ENCODE results near the gene PAPPA2. TPM values are rescaled to one million over a fixed set of nuclear protein-coding genes. Genes with fewer than 3 reads are reported as not detected.

The PAPPA2 gene
- total and polyA plus RNA-seq, 7 donors = 0.05 to 1.1 (median 0.06) TPM; not detected in 2

DNA sequence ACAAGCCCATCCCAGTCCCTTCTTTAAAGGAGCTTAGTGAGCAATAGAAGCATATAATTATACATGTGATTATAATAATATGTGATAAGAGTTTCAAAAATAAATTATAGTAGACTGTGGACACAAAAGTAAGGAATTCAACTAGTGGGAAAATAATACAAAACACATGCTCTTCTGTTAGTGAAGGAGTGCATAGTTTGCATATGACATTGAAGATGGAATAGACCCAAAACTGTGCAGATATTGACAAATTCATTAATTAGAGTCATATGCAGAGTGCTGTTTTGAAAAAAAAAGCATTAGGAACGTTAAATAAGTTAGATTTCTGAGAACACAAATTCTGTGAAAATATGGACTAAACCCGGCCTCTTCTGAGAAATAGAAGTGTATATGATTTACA, 422.8 kb downstream of the PAPPA2 start:
- Histone ChIP-seq H3K27ac (no peak overlapping the region), H3K9me3 (no peaks in the 10 kb centered on the region), H3K4me3 (no peak overlapping the region), H3K4me1 (no peaks in the 10 kb centered on the region), H3K27me3 (ENCODE audit: insufficient read depth in 3 of 3, low read length in 2 of 3) (no peaks in the 10 kb centered on the region), H3K36me3 (ENCODE audit: insufficient read depth in 1 of 2, low read depth in 1 of 2) (no peaks in the 10 kb centered on the region)
- DNase-seq = no peak
- ATAC-seq = no peak
- 63 to 85% (median 81%) methylated on average over 2 of the region's 2 CpGs for WGBS, 3 donors
- intact Hi-C loops (cut with DNase I) = loop anchor here in 1 of 2 donors (10.0 kb wide), 1 partner anchor 511 kb away; no protein-coding TSS in a partner anchor
- TF ChIP-seq, protein P1, sequence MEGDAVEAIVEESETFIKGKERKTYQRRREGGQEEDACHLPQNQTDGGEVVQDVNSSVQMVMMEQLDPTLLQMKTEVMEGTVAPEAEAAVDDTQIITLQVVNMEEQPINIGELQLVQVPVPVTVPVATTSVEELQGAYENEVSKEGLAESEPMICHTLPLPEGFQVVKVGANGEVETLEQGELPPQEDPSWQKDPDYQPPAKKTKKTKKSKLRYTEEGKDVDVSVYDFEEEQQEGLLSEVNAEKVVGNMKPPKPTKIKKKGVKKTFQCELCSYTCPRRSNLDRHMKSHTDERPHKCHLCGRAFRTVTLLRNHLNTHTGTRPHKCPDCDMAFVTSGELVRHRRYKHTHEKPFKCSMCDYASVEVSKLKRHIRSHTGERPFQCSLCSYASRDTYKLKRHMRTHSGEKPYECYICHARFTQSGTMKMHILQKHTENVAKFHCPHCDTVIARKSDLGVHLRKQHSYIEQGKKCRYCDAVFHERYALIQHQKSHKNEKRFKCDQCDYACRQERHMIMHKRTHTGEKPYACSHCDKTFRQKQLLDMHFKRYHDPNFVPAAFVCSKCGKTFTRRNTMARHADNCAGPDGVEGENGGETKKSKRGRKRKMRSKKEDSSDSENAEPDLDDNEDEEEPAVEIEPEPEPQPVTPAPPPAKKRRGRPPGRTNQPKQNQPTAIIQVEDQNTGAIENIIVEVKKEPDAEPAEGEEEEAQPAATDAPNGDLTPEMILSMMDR (IDR thresholded peaks at IDR 0.05) = no peak

DNA sequence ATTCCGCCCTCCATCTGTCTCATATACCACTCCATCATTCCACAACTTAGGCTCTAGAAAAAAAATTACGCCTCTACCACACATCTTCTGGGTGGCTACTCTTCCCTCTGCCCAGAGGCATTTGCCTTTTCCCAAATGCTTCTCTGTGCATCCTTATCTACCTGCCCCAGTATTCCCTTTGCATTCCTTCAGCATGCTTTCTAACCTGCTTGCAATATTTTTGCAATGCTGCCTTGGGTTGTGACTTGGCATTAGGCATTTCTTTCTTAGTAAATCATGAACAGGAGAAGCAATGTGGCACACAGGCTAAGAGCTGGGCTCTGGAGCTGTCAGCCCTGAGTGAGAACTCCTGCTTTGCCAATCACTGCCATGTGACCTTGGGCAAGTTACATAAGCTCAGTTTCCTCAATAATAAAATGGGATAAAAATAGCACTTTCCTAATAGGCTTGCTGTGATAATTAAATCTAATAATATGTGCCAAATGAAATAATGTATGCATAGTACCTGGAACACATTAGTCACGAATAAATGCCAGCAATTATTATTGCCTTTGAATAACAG, 425.6 kb downstream of the PAPPA2 start:
- intact Hi-C loops (cut with DNase I) = loop anchor here in 1 of 2 donors (10.0 kb wide), 1 partner anchor 514 kb away; no protein-coding TSS in a partner anchor
- Histone ChIP-seq H3K4me1 (no peaks in the 10 kb centered on the region), H3K27me3 (ENCODE audit: insufficient read depth in 3 of 3, low read length in 2 of 3) (no peaks in the 10 kb centered on the region), H3K9me3 (no peaks in the 10 kb centered on the region), H3K27ac (no peak overlapping the region), H3K36me3 (ENCODE audit: insufficient read depth in 1 of 2, low read depth in 1 of 2) (no peaks in the 10 kb centered on the region), H3K4me3 (no peak overlapping the region)
- no peak for ATAC-seq
- no peak for DNase-seq
- WGBS, 3 donors = 80 to 88% (median 84%) methylated on average over 3 of the region's 3 CpGs
- TF ChIP-seq, protein P1 (IDR thresholded peaks at IDR 0.05) = no peak

DNA sequence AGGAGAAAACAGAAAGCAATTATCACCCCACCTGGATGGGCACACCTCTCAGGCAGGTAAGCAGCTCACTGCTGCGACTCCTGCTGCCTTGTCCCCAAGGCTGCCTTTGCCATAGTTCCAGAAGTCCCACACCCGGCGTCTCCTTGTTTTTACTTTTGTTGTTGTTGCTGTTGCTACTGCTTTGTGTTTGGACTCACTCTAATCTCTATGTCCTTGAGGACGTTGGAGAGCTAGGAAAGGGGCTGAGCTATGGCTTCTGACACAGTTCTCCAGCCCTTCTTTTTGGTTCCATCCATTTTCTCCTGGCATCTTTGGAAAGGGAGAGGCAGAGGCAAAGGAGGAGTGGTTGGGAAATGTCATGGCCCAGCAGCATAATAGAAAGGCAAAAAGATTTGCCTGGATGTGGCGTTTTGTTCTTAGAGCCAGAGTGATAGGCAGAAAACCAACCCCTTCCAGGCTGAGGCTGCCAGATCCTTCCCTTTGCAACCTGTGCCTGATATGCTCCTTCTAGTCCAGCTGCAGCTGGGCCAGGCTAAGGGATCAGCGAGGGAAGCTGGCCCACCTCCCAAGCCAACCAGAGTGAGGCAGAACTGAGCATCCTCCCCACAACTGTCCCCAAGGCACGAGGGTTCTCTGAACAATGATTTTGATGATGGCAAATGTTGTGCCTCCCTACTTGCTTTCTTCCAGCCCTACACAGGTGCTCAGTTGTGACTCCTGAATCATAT, 430.8 kb downstream of the PAPPA2 start:
- Histone ChIP-seq H3K4me3 (no peak overlapping the region), H3K27me3 (ENCODE audit: insufficient read depth in 3 of 3, low read length in 2 of 3) (peaks cover 0 to 6% (median 0%) of the 10 kb centered on the region in 3 donors), H3K9me3 (no peaks in the 10 kb centered on the region), H3K4me1 (peaks cover 4% of the 10 kb centered on the region), H3K27ac (no peak overlapping the region), H3K36me3 (ENCODE audit: insufficient read depth in 1 of 2, low read depth in 1 of 2) (no peaks in the 10 kb centered on the region)
- TF ChIP-seq, protein P1 (IDR thresholded peaks at IDR 0.05) = no peak
- 59 to 66% (median 64%) methylated on average over 7 of the region's 7 CpGs for WGBS, 3 donors
- no peak for DNase-seq
- intact Hi-C loops (cut with DNase I) = loop anchor here in 1 of 2 donors (2.0 to 10.0 kb wide), 2 partner anchors 891 to 1053 kb away; no protein-coding TSS in a partner anchor
- ATAC-seq = no peak

DNA sequence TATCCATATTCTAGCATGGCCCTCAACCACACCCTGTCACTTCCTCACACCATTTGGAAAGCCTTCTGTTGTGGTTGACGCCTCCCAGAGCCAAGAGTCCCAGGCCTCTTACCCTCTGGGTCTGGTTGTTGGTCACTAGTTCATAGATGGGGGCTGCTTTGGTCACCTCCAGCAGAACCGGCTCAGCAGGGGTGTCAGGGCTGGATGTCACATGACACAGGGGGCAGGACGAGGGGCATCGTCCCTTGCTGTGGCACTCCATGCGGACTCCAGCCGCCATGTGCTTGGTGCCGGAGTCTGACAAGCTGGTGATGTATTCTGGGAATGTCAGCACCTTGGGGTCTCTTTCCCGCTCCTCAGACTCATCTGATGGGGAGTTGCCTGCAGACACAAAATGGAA, 431.5 kb downstream of the PAPPA2 start:
- Histone ChIP-seq H3K27me3 (ENCODE audit: insufficient read depth in 3 of 3, low read length in 2 of 3) (peaks cover 0 to 6% (median 0%) of the 10 kb centered on the region in 3 donors), H3K27ac (no peak overlapping the region), H3K4me1 (peaks cover 4% of the 10 kb centered on the region), H3K9me3 (no peaks in the 10 kb centered on the region), H3K4me3 (no peak overlapping the region), H3K36me3 (ENCODE audit: insufficient read depth in 1 of 2, low read depth in 1 of 2) (no peaks in the 10 kb centered on the region)
- DNase-seq = no peak
- WGBS, 3 donors = 83 to 92% (median 85%) methylated on average over 8 of the region's 8 CpGs
- no peak for ATAC-seq
- intact Hi-C loops (cut with DNase I) = loop anchor here in 1 of 2 donors (2.0 to 10.0 kb wide), 2 partner anchors 890 to 1052 kb away; no protein-coding TSS in a partner anchor
- TF ChIP-seq, protein P1 (IDR thresholded peaks at IDR 0.05) = no peak
